ENCODE data around the gene CKM. TPM values are rescaled to one million over a fixed set of nuclear protein-coding genes. Genes with fewer than 3 reads are reported as not detected.

Gene CKM
- total and polyA plus RNA-seq, 2 donors (not counting 3 experiments of a cell fraction or from before 2014, with no cell fraction given), result not detected

DNA sequence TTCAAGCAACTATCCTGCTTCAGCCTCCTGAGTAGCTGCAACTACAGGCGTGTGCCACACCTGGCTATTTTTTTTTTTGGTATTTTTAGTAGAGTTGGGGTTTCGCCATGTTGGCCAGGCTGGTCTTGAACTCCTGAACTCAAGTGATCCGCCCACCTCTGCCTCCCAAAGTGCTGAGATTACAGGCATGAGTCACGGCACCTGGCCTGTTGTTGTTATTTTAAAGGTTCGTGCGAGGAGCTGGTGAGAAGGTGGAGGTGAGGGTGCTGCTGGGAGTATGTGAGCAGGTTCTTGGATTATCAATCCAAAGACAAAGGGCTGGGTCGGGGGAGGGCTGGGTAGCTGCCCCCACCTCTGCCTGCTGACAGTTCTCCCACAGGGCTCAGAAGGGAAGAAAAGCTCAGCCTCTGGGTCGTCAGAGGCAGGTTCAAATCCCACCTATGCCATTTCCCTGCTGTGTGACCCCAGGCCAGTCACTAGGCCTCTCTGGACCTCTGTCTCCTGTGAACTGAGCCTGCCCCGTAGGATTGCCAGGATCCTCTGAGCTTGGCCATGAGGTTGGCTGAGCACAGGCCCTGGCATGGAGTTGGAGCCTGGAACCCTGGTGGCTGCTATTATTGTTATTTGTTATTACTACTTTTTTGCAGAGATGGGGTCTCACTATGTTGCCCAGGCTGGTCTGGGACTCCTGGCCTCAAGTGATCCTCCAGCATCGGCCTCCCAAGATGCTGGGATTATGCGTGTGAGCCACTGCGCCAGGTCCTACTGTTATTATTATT, 1.5 kb downstream of the CKM start:
- intact Hi-C loops (cut with micrococcal nuclease), result no loop called here
- CTCF ChIA-PET, result no interaction called here
- BruUV-seq (replicated peaks), result no TSS peak
- no peak overlapping the region for H2AFZ ChIP-seq (ENCODE audit: low read depth, low read length)
- no peaks in the 10 kb centered on the region for H3K9me1 ChIP-seq (replicated peaks; ENCODE audit: control insufficient read depth, extremely low read depth, insufficient read depth, low read length)
- H3K4me3 ChIP-seq (replicated peaks in 1 of 3; ENCODE audit: insufficient read depth in 1 of 3, low read depth in 1 of 3, low read length in 3 of 3), result no peak overlapping the region
- no peaks in the 10 kb centered on the region for H3K9me3 ChIP-seq (replicated peaks; ENCODE audit: control insufficient read depth, insufficient read depth, low read length)
- TF ChIP-seq, protein P1, sequence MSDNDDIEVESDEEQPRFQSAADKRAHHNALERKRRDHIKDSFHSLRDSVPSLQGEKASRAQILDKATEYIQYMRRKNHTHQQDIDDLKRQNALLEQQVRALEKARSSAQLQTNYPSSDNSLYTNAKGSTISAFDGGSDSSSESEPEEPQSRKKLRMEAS (IDR thresholded peaks at IDR 0.05; ENCODE audit: insufficient read depth, insufficient read length), result no peak
- TF ChIP-seq EZH2 (IDR thresholded peaks at IDR 0.05; ENCODE audit: borderline replicate concordance, low read depth, low read length, severe bottlenecking) (no peak), POLR2A (IDR thresholded peaks at IDR 0.05; ENCODE audit: low read depth, low read length) (no peak), MYC (IDR thresholded peaks at IDR 0.05; ENCODE audit: low read depth, low read length) (no peak)
- TF ChIP-seq, protein P2, sequence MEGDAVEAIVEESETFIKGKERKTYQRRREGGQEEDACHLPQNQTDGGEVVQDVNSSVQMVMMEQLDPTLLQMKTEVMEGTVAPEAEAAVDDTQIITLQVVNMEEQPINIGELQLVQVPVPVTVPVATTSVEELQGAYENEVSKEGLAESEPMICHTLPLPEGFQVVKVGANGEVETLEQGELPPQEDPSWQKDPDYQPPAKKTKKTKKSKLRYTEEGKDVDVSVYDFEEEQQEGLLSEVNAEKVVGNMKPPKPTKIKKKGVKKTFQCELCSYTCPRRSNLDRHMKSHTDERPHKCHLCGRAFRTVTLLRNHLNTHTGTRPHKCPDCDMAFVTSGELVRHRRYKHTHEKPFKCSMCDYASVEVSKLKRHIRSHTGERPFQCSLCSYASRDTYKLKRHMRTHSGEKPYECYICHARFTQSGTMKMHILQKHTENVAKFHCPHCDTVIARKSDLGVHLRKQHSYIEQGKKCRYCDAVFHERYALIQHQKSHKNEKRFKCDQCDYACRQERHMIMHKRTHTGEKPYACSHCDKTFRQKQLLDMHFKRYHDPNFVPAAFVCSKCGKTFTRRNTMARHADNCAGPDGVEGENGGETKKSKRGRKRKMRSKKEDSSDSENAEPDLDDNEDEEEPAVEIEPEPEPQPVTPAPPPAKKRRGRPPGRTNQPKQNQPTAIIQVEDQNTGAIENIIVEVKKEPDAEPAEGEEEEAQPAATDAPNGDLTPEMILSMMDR (IDR thresholded peaks at IDR 0.05; ENCODE audit: extremely low read depth in 1 of 2, insufficient read depth in 1 of 2, low read depth in 1 of 2, low read length in 2 of 2), result no peak
- H3K27me3 ChIP-seq (ENCODE audit: control insufficient read depth in 2 of 2, insufficient read depth in 2 of 2, low read length in 2 of 2), result peaks cover 5 to 9% of the 10 kb centered on the region in 2 experiments
- H4K20me1 ChIP-seq (replicated peaks; ENCODE audit: control insufficient read depth, extremely low read depth, insufficient read depth, low read length), result no peaks in the 10 kb centered on the region
- no peak overlapping the region for H3K27ac ChIP-seq (ENCODE audit: insufficient read depth, low read depth, low read length)
- no peak overlapping the region for H3K4me2 ChIP-seq (ENCODE audit: insufficient read depth, low read length)
- dilution Hi-C loops (cut with MboI; ENCODE audit: extremely low pct_ligation_motif_present, low sequenced_read_pairs), result no loop called here
- H3K9ac ChIP-seq (replicated peaks; ENCODE audit: extremely low read depth, insufficient read depth, low read length), result no peak overlapping the region
- FAIRE-seq, result no peak
- H3K79me2 ChIP-seq (ENCODE audit: control insufficient read depth, insufficient read depth, low read length), result no peaks in the 10 kb centered on the region
- no peaks in the 10 kb centered on the region for H3K36me3 ChIP-seq (ENCODE audit: control insufficient read depth in 2 of 2, extremely low read depth in 1 of 2, insufficient read depth in 2 of 2, low read length in 2 of 2)
- DNase-seq (ENCODE audit: low read depth, low spot score), result no peak
- H3K4me1 ChIP-seq (ENCODE audit: control insufficient read depth, extremely low read depth, insufficient read depth, low read length), result no peaks in the 10 kb centered on the region
- POLR2A ChIA-PET, result no interaction called here

DNA sequence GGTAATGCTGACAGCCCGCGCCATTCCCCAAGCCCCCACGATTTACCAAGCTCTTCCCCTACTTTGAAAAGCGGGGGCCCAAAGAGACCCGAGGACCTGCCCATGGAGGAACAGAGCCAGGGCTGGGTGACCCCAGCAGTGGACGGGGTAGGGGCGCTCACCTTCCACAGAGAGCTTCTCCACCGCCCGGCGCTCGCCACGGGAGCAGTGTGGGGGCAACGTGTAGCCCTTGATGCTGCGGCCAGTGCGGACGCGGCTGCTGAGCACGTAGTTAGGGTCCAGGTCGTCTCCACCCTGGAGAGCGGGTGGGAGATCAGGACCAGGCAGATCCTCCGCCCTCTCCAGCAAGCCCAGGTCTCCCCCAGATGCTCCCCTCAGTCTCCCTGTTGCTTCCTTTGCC, 7.4 kb downstream of the CKM start:
- BruUV-seq (replicated peaks), result no TSS peak
- ChIA-PET CTCF (no interaction called here), POLR2A (no interaction called here)
- no peaks in the 10 kb centered on the region for H3K4me1 ChIP-seq (ENCODE audit: control insufficient read depth, extremely low read depth, insufficient read depth, low read length)
- H3K4me2 ChIP-seq (ENCODE audit: insufficient read depth, low read length), result no peak overlapping the region
- H3K27ac ChIP-seq (ENCODE audit: insufficient read depth, low read depth, low read length), result no peak overlapping the region
- no peaks in the 10 kb centered on the region for H4K20me1 ChIP-seq (replicated peaks; ENCODE audit: control insufficient read depth, extremely low read depth, insufficient read depth, low read length)
- dilution Hi-C loops (cut with MboI; ENCODE audit: extremely low pct_ligation_motif_present, low sequenced_read_pairs) (no loop called here), intact Hi-C loops (cut with micrococcal nuclease) (no loop called here)
- H3K36me3 ChIP-seq (ENCODE audit: control insufficient read depth in 2 of 2, extremely low read depth in 1 of 2, insufficient read depth in 2 of 2, low read length in 2 of 2), result no peaks in the 10 kb centered on the region
- H2AFZ ChIP-seq (ENCODE audit: low read depth, low read length), result no peak overlapping the region
- DNase-seq (ENCODE audit: low read depth, low spot score), result no peak
- H3K4me3 ChIP-seq (replicated peaks in 1 of 3; ENCODE audit: insufficient read depth in 1 of 3, low read depth in 1 of 3, low read length in 3 of 3), result no peak overlapping the region
- H3K9ac ChIP-seq (replicated peaks; ENCODE audit: extremely low read depth, insufficient read depth, low read length), result no peak overlapping the region
- H3K27me3 ChIP-seq (ENCODE audit: control insufficient read depth in 2 of 2, insufficient read depth in 2 of 2, low read length in 2 of 2), result peaks cover 2 to 6% of the 10 kb centered on the region in 2 experiments
- no peaks in the 10 kb centered on the region for H3K79me2 ChIP-seq (ENCODE audit: control insufficient read depth, insufficient read depth, low read length)
- TF ChIP-seq FOS (IDR thresholded peaks at IDR 0.05; ENCODE audit: borderline replicate concordance, insufficient read depth, low read length) (no peak), POLR2AphosphoS5 (IDR thresholded peaks at IDR 0.05; ENCODE audit: insufficient read depth, low read depth, low read length) (no peak), GATA2 (IDR thresholded peaks at IDR 0.05; ENCODE audit: insufficient read depth, insufficient read length, low read depth, low read length) (no peak), JUN (IDR thresholded peaks at IDR 0.05; ENCODE audit: borderline replicate concordance, insufficient read depth, insufficient read length, low read depth) (no peak), EZH2 (IDR thresholded peaks at IDR 0.05; ENCODE audit: borderline replicate concordance, low read depth, low read length, severe bottlenecking) (no peak), MYC (IDR thresholded peaks at IDR 0.05; ENCODE audit: low read depth, low read length) (no peak), POLR2A (IDR thresholded peaks at IDR 0.05; ENCODE audit: low read depth, low read length) (no peak)
- TF ChIP-seq, protein P1 (IDR thresholded peaks at IDR 0.05; ENCODE audit: insufficient read depth, insufficient read length), result no peak
- TF ChIP-seq, protein P2 (IDR thresholded peaks at IDR 0.05; ENCODE audit: extremely low read depth in 1 of 2, insufficient read depth in 1 of 2, low read depth in 1 of 2, low read length in 2 of 2), result no peak
- H3K9me1 ChIP-seq (replicated peaks; ENCODE audit: control insufficient read depth, extremely low read depth, insufficient read depth, low read length), result no peaks in the 10 kb centered on the region
- no peak for FAIRE-seq
- no peaks in the 10 kb centered on the region for H3K9me3 ChIP-seq (replicated peaks; ENCODE audit: control insufficient read depth, insufficient read depth, low read length)
